Muscle of leg (tissue), 11 donors: ENCODE measurements around the gene KIF17. TPM values are rescaled to one million over a fixed set of nuclear protein-coding genes. Genes with fewer than 3 reads are reported as not detected.

Source experiments
- DNase-seq: peaks from one replicate; pipeline ENCODE4 v3.0.0; 2013
- H3K27ac ChIP-seq: one replicate; pipeline ENCODE4 v1.5.1; 2013; ENCODE audit warnings: mild to moderate bottlenecking, low read length, control low read depth
- H3K27me3 ChIP-seq: one replicate; pipeline ENCODE4 v1.6.1; 2013; ENCODE audit warnings: low read length; ENCODE audit not compliant: control insufficient read depth, insufficient read depth
- H3K36me3 ChIP-seq: one replicate; pipeline ENCODE4 v1.6.1; 2013; ENCODE audit warnings: low read length; ENCODE audit not compliant: control insufficient read depth, insufficient read depth
- H3K4me1 ChIP-seq: one replicate; pipeline ENCODE4 v1.6.1; 2013; ENCODE audit warnings: low read length; ENCODE audit not compliant: control insufficient read depth, insufficient read depth
- H3K4me3 ChIP-seq: one replicate; pipeline ENCODE4 v1.5.1; 2013; ENCODE audit warnings: low read length, control low read depth
- H3K9me3 ChIP-seq: replicated peaks from 2 replicates; pipeline ENCODE4 v1.6.1; 2013; ENCODE audit warnings: low read depth, low read length; ENCODE audit not compliant: control insufficient read depth
- WGBS: methylation state at CpG from one replicate; pipeline ENCODE4 v1.1.5; 2013; ENCODE audit warnings: missing lambda C conversion rate; ENCODE audit not compliant: insufficient coverage; 5-methylcytosine and 5-hydroxymethylcytosine counted together
- polyA plus RNA-seq, 8 donors: library from polyadenylated mRNA; unstranded; fragments of 120-200 nt; gene quantifications; one replicate each; pipeline versions ENCODE4 v1.2.1 to v1.2.3, GENCODE V29; 2013; ENCODE audit warnings: inconsistent platforms in 1 of 8, low replicate concordance in 1 of 8; ENCODE audit not compliant: insufficient read length in 8 of 8, insufficient read depth in 1 of 8
- total RNA-seq: library from RNA; stranded (reverse); fragments of 120-200 nt; gene quantifications from one replicate; pipeline ENCODE4 v1.2.4, GENCODE V29; 2013

The KIF17 gene
- total and polyA plus RNA-seq, 9 donors = 1.8 to 4.3 (median 2.3) TPM

- H3K4me3 ChIP-seq = no peak overlapping the region
- no CpG with 5 or more reads among the region's 1 CpG for WGBS
- DNase-seq = no peak
Measured at GRCh38 chr1:20626524-20626923, 91.3 kb downstream of the KIF17 start.

GRCh38 chr1:20626098-20626427 is 91.7 kb downstream of the KIF17 start:
- Histone ChIP-seq H3K4me3 (no peak overlapping the region), H3K36me3 (no peaks in the 10 kb centered on the region), H3K9me3 (no peaks in the 10 kb centered on the region), H3K27me3 (no peaks in the 10 kb centered on the region), H3K4me1 (no peaks in the 10 kb centered on the region), H3K27ac (no peak overlapping the region)
- no peak for DNase-seq
- 80% methylated on average over 1 of the region's 1 CpG for WGBS

More at GRCh38 chr1:20626524-20626923, 91.3 kb downstream of the KIF17 start:
- Histone ChIP-seq H3K27me3 (no peaks in the 10 kb centered on the region), H3K9me3 (no peaks in the 10 kb centered on the region), H3K4me1 (no peaks in the 10 kb centered on the region), H3K27ac (no peak overlapping the region), H3K36me3 (no peaks in the 10 kb centered on the region)

- WGBS = 95% methylated on average over 2 of the region's 3 CpGs
Measured at GRCh38 chr1:20625176-20626097, 92.4 kb downstream of the KIF17 start.

GRCh38 chr1:20624709-20625108 is 93.1 kb downstream of the KIF17 start:
- H3K27me3 ChIP-seq = no peaks in the 10 kb centered on the region
- DNase-seq = no peak
- no peaks in the 10 kb centered on the region for H3K36me3 ChIP-seq
- no peaks in the 10 kb centered on the region for H3K9me3 ChIP-seq
- H3K27ac ChIP-seq = no peak overlapping the region
- H3K4me3 ChIP-seq = no peak overlapping the region
- H3K4me1 ChIP-seq = no peaks in the 10 kb centered on the region
- WGBS = no CpG with 5 or more reads among the region's 1 CpG

More at GRCh38 chr1:20625176-20626097, 92.4 kb downstream of the KIF17 start:
- DNase-seq = no peak
- no peak overlapping the region for H3K4me3 ChIP-seq
- no peaks in the 10 kb centered on the region for H3K36me3 ChIP-seq
- H3K27me3 ChIP-seq = no peaks in the 10 kb centered on the region
- H3K4me1 ChIP-seq = no peaks in the 10 kb centered on the region
- H3K27ac ChIP-seq = no peak overlapping the region
- H3K9me3 ChIP-seq = no peaks in the 10 kb centered on the region

GRCh38 chr1:20621012-20621411 is 96.8 kb downstream of the KIF17 start:
- Histone ChIP-seq H3K4me3 (no peak overlapping the region), H3K27me3 (no peaks in the 10 kb centered on the region), H3K9me3 (no peaks in the 10 kb centered on the region), H3K36me3 (no peaks in the 10 kb centered on the region), H3K4me1 (peaks cover 5% of the 10 kb centered on the region), H3K27ac (no peak overlapping the region)
- no peak for DNase-seq
- 96% methylated on average over 6 of the region's 6 CpGs for WGBS

- no peaks in the 10 kb centered on the region for H3K27me3 ChIP-seq
- peaks cover 5% of the 10 kb centered on the region for H3K4me1 ChIP-seq
- H3K4me3 ChIP-seq = no peak overlapping the region
- 55% methylated on average over 1 of the region's 1 CpG for WGBS
- no peaks in the 10 kb centered on the region for H3K36me3 ChIP-seq
- H3K9me3 ChIP-seq = no peaks in the 10 kb centered on the region
- H3K27ac ChIP-seq = no peak overlapping the region
- no peak for DNase-seq
Measured at GRCh38 chr1:20619999-20620398, 97.8 kb downstream of the KIF17 start.

GRCh38 chr1:20618550-20618949 is 99.3 kb downstream of the KIF17 start:
- Histone ChIP-seq H3K27ac (no peak overlapping the region), H3K4me3 (no peak overlapping the region), H3K4me1 (peaks cover 8% of the 10 kb centered on the region), H3K36me3 (no peaks in the 10 kb centered on the region), H3K9me3 (no peaks in the 10 kb centered on the region), H3K27me3 (no peaks in the 10 kb centered on the region)
- no peak for DNase-seq
- whole genome bisulfite sequencing = 73% methylated on average over 2 of the region's 4 CpGs

- no peaks in the 10 kb centered on the region for H3K27me3 ChIP-seq
- no peak overlapping the region for H3K27ac ChIP-seq
- no peaks in the 10 kb centered on the region for H3K36me3 ChIP-seq
- no CpG with 5 or more reads among the region's 3 CpGs for WGBS
- H3K4me1 ChIP-seq = peaks cover 9% of the 10 kb centered on the region
- no peaks in the 10 kb centered on the region for H3K9me3 ChIP-seq
- no peak for DNase-seq
- no peak overlapping the region for H3K4me3 ChIP-seq
Measured at GRCh38 chr1:20616847-20617487, 100.8 kb downstream of the KIF17 start.

- Histone ChIP-seq H3K4me3 (no peak overlapping the region), H3K4me1 (peaks cover 9% of the 10 kb centered on the region), H3K27me3 (no peaks in the 10 kb centered on the region), H3K9me3 (no peaks in the 10 kb centered on the region), H3K36me3 (no peaks in the 10 kb centered on the region), H3K27ac (no peak overlapping the region)
- 37% methylated on average over 12 of the region's 20 CpGs for WGBS
- no peak for DNase-seq
Measured at GRCh38 chr1:20615946-20616846, 101.6 kb downstream of the KIF17 start.

- WGBS = 60% methylated on average over 1 of the region's 3 CpGs
- no peak for DNase-seq
- no peaks in the 10 kb centered on the region for H3K36me3 ChIP-seq
- peaks cover 14% of the 10 kb centered on the region for H3K4me1 ChIP-seq
- H3K27me3 ChIP-seq = no peaks in the 10 kb centered on the region
- H3K4me3 ChIP-seq = no peak overlapping the region
- no peak overlapping the region for H3K27ac ChIP-seq
- H3K9me3 ChIP-seq = no peaks in the 10 kb centered on the region
Measured at GRCh38 chr1:20614131-20614579, 103.7 kb downstream of the KIF17 start.
